Measurements from ENCODE around the gene HES5. TPM values are rescaled to one million over a fixed set of nuclear protein-coding genes. Genes with fewer than 3 reads are reported as not detected.

Gene HES5
- total RNA-seq, 1 donor, result not detected

- H3K4me3 ChIP-seq (ENCODE audit: low read depth, low read length), result no peak overlapping the region
- DNase-seq (ENCODE audit: low read depth), result no peak
- TF ChIP-seq CTCF (IDR thresholded peaks at IDR 0.05; ENCODE audit: insufficient read depth, low read length), result no peak
Observed at GRCh38 chr1:2564006-2564814, 34.1 kb upstream of the HES5 start.

- TF ChIP-seq CTCF (IDR thresholded peaks at IDR 0.05; ENCODE audit: insufficient read depth, low read length), result no peak
- no peak overlapping the region for H3K4me3 ChIP-seq (ENCODE audit: low read depth, low read length)
- DNase-seq (ENCODE audit: low read depth), result no peak
Observed at GRCh38 chr1:2563205-2563604, 33.1 kb upstream of the HES5 start.

GRCh38 chr1:2561898-2562895 is 32.1 kb upstream of the HES5 start:
- no peak for DNase-seq (ENCODE audit: low read depth)
- H3K4me3 ChIP-seq (ENCODE audit: low read depth, low read length), result no peak overlapping the region
- TF ChIP-seq CTCF (IDR thresholded peaks at IDR 0.05; ENCODE audit: insufficient read depth, low read length), result peak; percentile 53

- no peak for DNase-seq (ENCODE audit: low read depth)
- TF ChIP-seq CTCF (IDR thresholded peaks at IDR 0.05; ENCODE audit: insufficient read depth, low read length), result no peak
- H3K4me3 ChIP-seq (ENCODE audit: low read depth, low read length), result no peak overlapping the region
Observed at GRCh38 chr1:2561446-2561845, 31.4 kb upstream of the HES5 start.

GRCh38 chr1:2560299-2561073 is 30.4 kb upstream of the HES5 start:
- no peak for DNase-seq (ENCODE audit: low read depth)
- no peak for TF ChIP-seq CTCF (IDR thresholded peaks at IDR 0.05; ENCODE audit: insufficient read depth, low read length)
- H3K4me3 ChIP-seq (ENCODE audit: low read depth, low read length), result no peak overlapping the region

Measured in fibroblast of the aortic adventitia (primary cell).